Measurements from ENCODE around the gene SF1.

Gene SF1

GRCh38 chr11:64734811-64735724, 43.3 kb downstream of the SF1 start:
- TF ChIP-seq CTCF (IDR thresholded peaks at IDR 0.05; ENCODE audit: low read depth, low read length) = no peak
- H3K4me3 ChIP-seq (ENCODE audit: low read depth, low read length) = no peak overlapping the region

- TF ChIP-seq CTCF (IDR thresholded peaks at IDR 0.05; ENCODE audit: low read depth, low read length) = no peak
- no peak overlapping the region for H3K4me3 ChIP-seq (ENCODE audit: low read depth, low read length)
Observed at GRCh38 chr11:64731601-64732000, 46.7 kb downstream of the SF1 start.

GRCh38 chr11:64729851-64730382, 48.4 kb downstream of the SF1 start:
- H3K4me3 ChIP-seq (ENCODE audit: low read depth, low read length) = no peak overlapping the region
- no peak for TF ChIP-seq CTCF (IDR thresholded peaks at IDR 0.05; ENCODE audit: low read depth, low read length)

GRCh38 chr11:64728757-64729365, 49.5 kb downstream of the SF1 start:
- H3K4me3 ChIP-seq (ENCODE audit: low read depth, low read length) = no peak overlapping the region
- TF ChIP-seq CTCF (IDR thresholded peaks at IDR 0.05; ENCODE audit: low read depth, low read length) = no peak

GRCh38 chr11:64726867-64727530, 51.3 kb downstream of the SF1 start:
- H3K4me3 ChIP-seq (ENCODE audit: low read depth, low read length) = no peak overlapping the region

GRCh38 chr11:64726211-64726641, 52.1 kb downstream of the SF1 start:
- no peak overlapping the region for H3K4me3 ChIP-seq (ENCODE audit: low read depth, low read length)
- no peak for TF ChIP-seq CTCF (IDR thresholded peaks at IDR 0.05; ENCODE audit: low read depth, low read length)

More at GRCh38 chr11:64726867-64727530, 51.3 kb downstream of the SF1 start:
- no peak for TF ChIP-seq CTCF (IDR thresholded peaks at IDR 0.05; ENCODE audit: low read depth, low read length)
